Right lobe of liver (tissue), 4 donors: ENCODE measurements around the gene ATP6V1D.

Experiments used
- CTCF ChIP-seq, 4 donors: fragments of 200-600 bp in 3 of 4; fragments of 450-650 bp in 1 of 4; IDR thresholded peaks; one replicate each; pipeline versions ENCODE4 v1.5.1 to v1.8.0; 2016 to 2022; ENCODE audit warnings: antibody characterized with exemption in 4 of 4, mild to moderate bottlenecking in 2 of 4
- POLR2A ChIP-seq: fragments of 450-650 bp; IDR thresholded peaks from one replicate; pipeline ENCODE4 v1.6.1; 2017; ENCODE audit warnings: antibody characterized with exemption, mild to moderate bottlenecking
- donor health status: DM: no; HTN: no; CAD: no.
- donor health status: DM: no; HTN: no; CAD: no.
- donor health status: DM: no; HTN: yes; CAD: no.

GRCh38 chr14:67397536-67397935, 37.9 kb upstream of the ATP6V1D start:
- TF ChIP-seq CTCF (IDR thresholded peaks at IDR 0.05) (no peak), POLR2A (no peak)
